Tibial nerve (tissue), 4 donors: ENCODE measurements around the gene TMEM186. TPM values are rescaled to one million over a fixed set of nuclear protein-coding genes. Genes with fewer than 3 reads are reported as not detected.

Source experiments
- DNase-seq, 2 donors: peaks; one replicate each; pipeline ENCODE4 v3.0.0-alpha.2; 2019; ENCODE audit warnings: low spot score in 2 of 2
- H3K27ac ChIP-seq, 4 donors: fragments of 200-600 bp; sonication (generic) in 3 of 4; one replicate each; pipeline ENCODE4 v1.5.1; 2017 to 2019; ENCODE audit warnings: mild to moderate bottlenecking in 1 of 4
- H3K27me3 ChIP-seq, 2 donors: fragments of 200-600 bp; sonication (generic) in 1 of 2; one replicate each; pipeline versions ENCODE4 v1.5.1 to v1.6.0; 2017 to 2019
- H3K36me3 ChIP-seq, 3 donors: fragments of 200-600 bp; sonication (generic); one replicate each; pipeline ENCODE4 v1.5.1; 2018 to 2019
- H3K4me1 ChIP-seq, 4 donors: fragments of 200-600 bp; sonication (generic) in 3 of 4; one replicate each; pipeline ENCODE4 v1.5.1; 2017 to 2019
- H3K4me3 ChIP-seq, 4 donors: fragments of 200-600 bp; sonication (generic) in 3 of 4; one replicate each; pipeline ENCODE4 v1.5.1; 2017 to 2019; ENCODE audit warnings: mild to moderate bottlenecking in 1 of 4, moderate library complexity in 1 of 4
- H3K9me3 ChIP-seq, 4 donors: fragments of 200-600 bp; sonication (generic) in 3 of 4; one replicate each; pipeline ENCODE4 v1.5.1; 2017 to 2019
- CTCF ChIP-seq, 5 experiments: fragments of 200-600 bp in 3 of 5; fragments of 450-650 bp in 2 of 5; sonication (generic) in 3 of 5; IDR thresholded peaks; one replicate each; pipeline ENCODE4 v1.5.1; 2016 to 2019; ENCODE audit warnings: antibody characterized with exemption in 5 of 5, mild to moderate bottlenecking in 3 of 5, moderate library complexity in 2 of 5
- EP300 ChIP-seq, 2 donors: sonication (generic); formaldehyde crosslinking; IDR thresholded peaks; one replicate each; pipeline ENCODE4 v1.6.1; 2017; ENCODE audit warnings: antibody characterized with exemption in 2 of 2, mild to moderate bottlenecking in 1 of 2
- POLR2A ChIP-seq, 2 donors: fragments of 450-650 bp; IDR thresholded peaks; one replicate each; pipeline ENCODE4 v1.6.1; 2017; ENCODE audit warnings: antibody characterized with exemption in 2 of 2, mild to moderate bottlenecking in 2 of 2, moderate library complexity in 2 of 2
- WGBS, 2 donors: methylation state at CpG; one replicate each; pipeline ENCODE4 v1.1.5; 2018; 5-methylcytosine and 5-hydroxymethylcytosine counted together
- total RNA-seq, 4 donors: library from RNA; depleted of rRNA; stranded (reverse); fragments of >200 nt; gene quantifications; one replicate each; pipeline ENCODE4 v1.1.0, GENCODE V29; 2016

TMEM186 gene
- total RNA-seq, 4 donors from 2014 or later: 5.7 to 9.6 (median 7.2) TPM

- peaks cover 5 to 53% (median 14%) of the 10 kb centered on the region in 3 donors for H3K36me3 ChIP-seq
- DNase-seq: no peak
- no peak overlapping the region for H3K4me3 ChIP-seq
- no peaks in the 10 kb centered on the region for H3K9me3 ChIP-seq
- WGBS, 2 donors: 91 to 92% methylated on average over 4 of the region's 4 CpGs
- no peaks in the 10 kb centered on the region for H3K27me3 ChIP-seq
- TF ChIP-seq CTCF (IDR thresholded peaks at IDR 0.05) (no peak), POLR2A (IDR thresholded peaks at IDR 0.05) (no peak), EP300 (IDR thresholded peaks at IDR 0.05) (no peak)
- H3K4me1 ChIP-seq: peaks cover 3 to 35% (median 19%) of the 10 kb centered on the region in 4 donors
- no peak overlapping the region for H3K27ac ChIP-seq
Observed at GRCh38 chr16:8801701-8802100, 4.3 kb upstream of the TMEM186 start.

- Histone ChIP-seq H3K9me3 (no peaks in the 10 kb centered on the region), H3K4me1 (peaks cover 4 to 57% (median 24%) of the 10 kb centered on the region in 4 donors), H3K27ac (peak overlapping the region in 3 of 4 donors; percentile 84 to 85 (median 85)), H3K27me3 (no peaks in the 10 kb centered on the region), H3K36me3 (peaks cover 5 to 30% (median 7%) of the 10 kb centered on the region in 3 donors), H3K4me3 (peak overlapping the region; percentile 96 to 100 (median 100))
- no peak for DNase-seq
- TF ChIP-seq POLR2A (IDR thresholded peaks at IDR 0.05) (no peak), EP300 (IDR thresholded peaks at IDR 0.05) (no peak), CTCF (IDR thresholded peaks at IDR 0.05) (no peak)
- 52 to 55% methylated on average over 7 of the region's 7 CpGs for WGBS, 2 donors
Observed at GRCh38 chr16:8798535-8799157, 1.2 kb upstream of the TMEM186 start.

DNA sequence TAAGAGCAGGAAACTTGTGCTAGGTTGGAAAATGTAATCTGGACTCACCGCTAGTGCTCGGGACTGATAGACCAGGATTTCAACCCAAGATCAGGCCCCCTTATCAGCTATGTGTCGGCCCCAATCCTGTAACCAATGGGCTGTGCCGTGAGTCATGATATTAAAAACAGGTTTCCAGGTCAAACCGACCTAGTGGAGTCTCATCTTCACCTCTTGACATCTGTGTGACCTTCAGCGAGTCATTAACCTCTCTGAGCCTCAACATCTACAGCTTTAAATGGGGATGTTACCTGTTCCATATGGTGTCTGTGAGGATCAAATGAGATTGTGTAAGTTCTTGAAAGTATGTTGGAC is 712 bp upstream of the TMEM186 start:
- no peak for DNase-seq
- H3K27ac ChIP-seq: peak overlapping the region in 3 of 4 donors; percentile 84 to 85 (median 85)
- peaks cover 4 to 59% (median 24%) of the 10 kb centered on the region in 4 donors for H3K4me1 ChIP-seq
- peak overlapping the region; percentile 96 to 100 (median 100) for H3K4me3 ChIP-seq
- 0 to 2% methylated on average over 6 of the region's 6 CpGs for WGBS, 2 donors
- TF ChIP-seq POLR2A (IDR thresholded peaks at IDR 0.05) (no peak), CTCF (IDR thresholded peaks at IDR 0.05) (no peak), EP300 (IDR thresholded peaks at IDR 0.05) (no peak)
- H3K9me3 ChIP-seq: no peaks in the 10 kb centered on the region
- H3K36me3 ChIP-seq: peaks cover 4 to 25% (median 5%) of the 10 kb centered on the region in 3 donors
- no peaks in the 10 kb centered on the region for H3K27me3 ChIP-seq

DNA sequence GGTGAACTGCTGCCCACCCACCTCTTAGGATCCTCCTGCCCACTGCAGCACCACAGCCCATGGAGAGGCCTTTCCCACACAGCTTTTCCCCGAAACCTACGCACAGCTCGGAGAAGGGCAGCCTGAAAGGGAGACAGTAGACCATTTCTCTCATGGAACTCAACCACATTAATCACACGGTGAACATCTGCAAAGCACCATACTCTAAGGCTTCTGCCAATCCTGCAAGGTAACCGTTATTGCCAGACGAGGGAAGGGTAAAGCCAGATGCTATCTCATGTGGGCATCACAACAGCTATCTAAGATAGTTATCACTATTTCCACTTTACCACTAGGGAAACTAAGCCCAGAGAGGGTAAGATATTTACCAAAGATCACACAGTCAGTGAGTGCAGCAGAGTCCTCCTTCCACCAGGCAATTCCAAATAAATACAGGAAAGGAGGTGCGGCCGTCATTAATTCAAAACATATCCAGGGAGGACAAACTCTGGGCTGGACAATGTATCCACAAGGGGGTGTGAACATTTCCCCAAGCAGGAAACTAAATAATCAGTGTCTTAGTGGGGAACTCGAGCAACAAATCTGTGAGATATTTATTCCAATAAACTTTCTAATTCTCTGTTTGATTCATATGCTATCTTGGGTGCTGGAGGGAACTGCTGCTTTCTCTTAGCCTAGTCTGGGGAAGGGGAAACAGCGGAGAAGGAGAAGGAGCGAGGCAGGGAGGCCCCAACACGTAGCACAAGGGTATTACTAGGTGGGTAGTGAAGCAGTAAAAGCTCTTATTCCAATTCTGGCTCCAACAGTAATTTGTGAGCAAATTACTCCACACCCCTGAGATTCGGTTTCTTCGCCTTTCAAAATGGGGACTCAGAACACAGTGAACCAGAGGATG is 723 bp downstream of the TMEM186 start:
- WGBS, 2 donors: 35 to 44% methylated on average over 14 of the region's 14 CpGs
- peaks cover 0 to 10% (median 0%) of the 10 kb centered on the region in 3 donors for H3K36me3 ChIP-seq
- H3K4me1 ChIP-seq: peaks cover 4 to 59% (median 24%) of the 10 kb centered on the region in 4 donors
- DNase-seq: no peak
- H3K9me3 ChIP-seq: no peaks in the 10 kb centered on the region
- H3K27ac ChIP-seq: peak overlapping the region; percentile 56 to 85 (median 84)
- peak overlapping the region; percentile 96 to 100 (median 100) for H3K4me3 ChIP-seq
- H3K27me3 ChIP-seq: no peaks in the 10 kb centered on the region
- TF ChIP-seq EP300 (IDR thresholded peaks at IDR 0.05): no peak
- no peak for TF ChIP-seq CTCF (IDR thresholded peaks at IDR 0.05)
- TF ChIP-seq POLR2A (IDR thresholded peaks at IDR 0.05): no peak

- Histone ChIP-seq H3K4me1 (peaks cover 4 to 52% (median 24%) of the 10 kb centered on the region in 4 donors), H3K36me3 (peaks cover 0 to 4% (median 0%) of the 10 kb centered on the region in 3 donors), H3K27ac (no peak overlapping the region), H3K4me3 (no peak overlapping the region), H3K9me3 (no peaks in the 10 kb centered on the region), H3K27me3 (no peaks in the 10 kb centered on the region)
- no peak for TF ChIP-seq CTCF (IDR thresholded peaks at IDR 0.05)
- no peak for TF ChIP-seq POLR2A (IDR thresholded peaks at IDR 0.05)
- TF ChIP-seq EP300 (IDR thresholded peaks at IDR 0.05): no peak
- no peak for DNase-seq
- WGBS, 2 donors: 90 to 92% methylated on average over 10 of the region's 10 CpGs
Observed at GRCh38 chr16:8795818-8796217, 1.6 kb downstream of the TMEM186 start.
